IMR-90 (cell line): ENCODE results near the gene NDST1. TPM values are rescaled to one million over a fixed set of nuclear protein-coding genes. Genes with fewer than 3 reads are reported as not detected.

ENCODE experiments used
- ATAC-seq: fragments of 200-7000 bp; cut with Tn5 transposase; 2 replicates; pipeline ENCODE4 v1.9.1; 2020; ENCODE audit warnings: low read depth, mild to moderate bottlenecking, moderate library complexity
- BruUV-seq: library from RNA; stranded (reverse); fragments of 400-500 nt; replicated peaks from 2 replicates; lab custom pipeline; 2021; lab: Mats Ljungman, UMichigan
- CTCF ChIA-PET: fragments of 300-600 bp; formaldehyde crosslinking; extraction: SDS; loops from one replicate; lab custom pipeline; 2021; ENCODE audit warnings: antibody characterized with exemption; lab: Yijun Ruan, JAX
- POLR2A ChIA-PET: fragments of 300-600 bp; sonication (Branson Sonifier 250); formaldehyde crosslinking; loops from one replicate; lab custom pipeline; 2022; ENCODE audit warnings: antibody characterized with exemption; ENCODE audit not compliant: unreplicated experiment; lab: Charles Lee
- DNase-seq: peaks from one replicate; pipeline ENCODE4 v3.0.0; 2013
- H2AFZ ChIP-seq: replicated peaks from 2 replicates; pipeline ENCODE3; 2013; ENCODE audit warnings: low read length, mild to moderate bottlenecking; ENCODE audit not compliant: poor library complexity
- H2AK5ac ChIP-seq: 2 replicates; pipeline ENCODE4 v1.6.1; 2013; ENCODE audit warnings: low read depth, low read length, inconsistent platforms
- H2AK9ac ChIP-seq: replicated peaks from 2 replicates; pipeline ENCODE3; 2013; ENCODE audit warnings: mild to moderate bottlenecking, low read depth, low read length, moderate library complexity; ENCODE audit not compliant: poor library complexity
- H2BK120ac ChIP-seq: 2 replicates; pipeline ENCODE4 v1.6.1; 2013; ENCODE audit warnings: low read depth, low read length, inconsistent platforms
- H2BK15ac ChIP-seq: 3 replicates; pipeline ENCODE4 v1.6.1; 2013; ENCODE audit warnings: low read depth, low read length, inconsistent platforms
- H2BK20ac ChIP-seq: 2 replicates; pipeline ENCODE4 v1.6.1; 2013; ENCODE audit warnings: low read depth, mild to moderate bottlenecking, inconsistent platforms, low read length, moderate library complexity
- H2BK5ac ChIP-seq: 2 replicates; pipeline ENCODE4 v1.6.1; 2013; ENCODE audit warnings: mild to moderate bottlenecking, low read depth, low read length, inconsistent platforms; ENCODE audit not compliant: poor library complexity, severe bottlenecking
- H3K14ac ChIP-seq: replicated peaks from 2 replicates; pipeline ENCODE4 v1.6.1; 2013; ENCODE audit warnings: low read depth, low read length, inconsistent platforms
- H3K18ac ChIP-seq: 2 replicates; pipeline ENCODE4 v1.6.1; 2013; ENCODE audit warnings: low read depth, low read length, control low read depth
- H3K23ac ChIP-seq: 2 replicates; pipeline ENCODE4 v1.6.1; 2013; ENCODE audit warnings: low read depth, low read length, inconsistent platforms
- H3K27ac ChIP-seq: 2 replicates; pipeline ENCODE4 v1.5.1; 2013; ENCODE audit warnings: mild to moderate bottlenecking, control low read depth, low read length; ENCODE audit not compliant: insufficient read depth
- H3K27me3 ChIP-seq: 2 replicates; pipeline ENCODE4 v1.6.1; 2013; ENCODE audit warnings: low read length; ENCODE audit not compliant: control insufficient read depth, insufficient read depth
- H3K36me3 ChIP-seq: 2 replicates; pipeline ENCODE4 v1.6.1; 2013; ENCODE audit warnings: low read length, mixed read lengths; ENCODE audit not compliant: control insufficient read depth, insufficient read depth
- H3K4ac ChIP-seq: 2 replicates; pipeline ENCODE4 v1.6.1; 2013; ENCODE audit warnings: low read depth, low read length, inconsistent platforms
- H3K4me1 ChIP-seq: 2 replicates; pipeline ENCODE4 v1.6.1; 2013; ENCODE audit warnings: low read length, mixed read lengths; ENCODE audit not compliant: control insufficient read depth, insufficient read depth
- H3K4me2 ChIP-seq: 2 replicates; pipeline ENCODE4 v1.6.1; 2013; ENCODE audit warnings: low read depth, mild to moderate bottlenecking, control low read depth, low read length, moderate library complexity
- H3K4me3 ChIP-seq: 2 replicates; pipeline ENCODE4 v1.5.1; 2013; ENCODE audit warnings: low read depth, mild to moderate bottlenecking, control low read depth, low read length, moderate library complexity; ENCODE audit not compliant: insufficient read depth
- H3K56ac ChIP-seq: 2 replicates; pipeline ENCODE4 v1.6.1; 2013; ENCODE audit warnings: low read length, inconsistent platforms; ENCODE audit not compliant: insufficient read depth; ENCODE audit errors: extremely low read depth
- H3K79me1 ChIP-seq, 2 experiments: 2 replicates each; pipeline ENCODE4 v1.6.1; 2013; ENCODE audit warnings: low read length in 2 of 2, inconsistent platforms in 1 of 2, low read depth in 1 of 2
- H3K9ac ChIP-seq: 2 replicates; pipeline ENCODE4 v1.6.1; 2013; ENCODE audit warnings: low read depth, low read length, control low read depth
- H3K9me1 ChIP-seq: 2 replicates; pipeline ENCODE4 v1.6.1; 2013; ENCODE audit warnings: low read length, inconsistent platforms; ENCODE audit not compliant: insufficient read depth
- H3K9me3 ChIP-seq: 2 replicates; pipeline ENCODE4 v1.6.1; 2013; ENCODE audit warnings: low read length; ENCODE audit not compliant: control insufficient read depth, insufficient read depth
- H4K20me1 ChIP-seq: 2 replicates; pipeline ENCODE4 v1.6.1; 2013; ENCODE audit warnings: low read length, inconsistent platforms; ENCODE audit not compliant: insufficient read depth
- H4K5ac ChIP-seq: 2 replicates; pipeline ENCODE4 v1.6.1; 2013; ENCODE audit warnings: mild to moderate bottlenecking, low read depth, low read length, control low read depth
- H4K8ac ChIP-seq, 2 experiments: 2 replicates each; pipeline ENCODE4 v1.6.1; 2013; ENCODE audit warnings: low read depth in 2 of 2, low read length in 2 of 2, control low read depth in 1 of 2, inconsistent platforms in 1 of 2
- H4K91ac ChIP-seq: 2 replicates; pipeline ENCODE4 v1.6.1; 2013; ENCODE audit warnings: low read depth, low read length, inconsistent platforms; ENCODE audit not compliant: insufficient read depth
- ELK1 ChIP-seq: fragments of 150-350 bp; IDR thresholded peaks from 2 replicates; pipeline ENCODE4 v1.6.1; 2016; ENCODE audit warnings: low read depth, mild to moderate bottlenecking, low read length, moderate library complexity, borderline replicate concordance
- FOS ChIP-seq: fragments of 150-350 bp; IDR thresholded peaks from 2 replicates; pipeline ENCODE4 v1.6.1; 2016; ENCODE audit warnings: low read depth, low read length
- MAFK ChIP-seq: IDR thresholded peaks from 2 replicates; pipeline ENCODE4 v1.6.1; 2012; ENCODE audit warnings: low read depth, low read length, improper control_type of control experiment
- POLR2A ChIP-seq: IDR thresholded peaks from 2 replicates; pipeline ENCODE4 v1.6.1; 2012; ENCODE audit warnings: mild to moderate bottlenecking, low read depth, low read length
- RAD21 ChIP-seq: IDR thresholded peaks from 2 replicates; pipeline ENCODE4 v1.6.1; 2012; ENCODE audit warnings: low read length, improper control_type of control experiment
- RCOR1 ChIP-seq: IDR thresholded peaks from 2 replicates; pipeline ENCODE4 v1.6.1; 2012; ENCODE audit warnings: mild to moderate bottlenecking, low read length, improper control_type of control experiment; ENCODE audit not compliant: insufficient replicate concordance
- SMC3 ChIP-seq: fragments of 150-350 bp; IDR thresholded peaks from 2 replicates; pipeline ENCODE4 v1.6.1; 2016; ENCODE audit warnings: low read depth, mild to moderate bottlenecking, antibody characterized with exemption, low read length, moderate library complexity
- USF2 ChIP-seq: fragments of 150-350 bp; IDR thresholded peaks from 2 replicates; pipeline ENCODE4 v1.6.1; 2017; ENCODE audit warnings: mild to moderate bottlenecking, antibody characterized with exemption, low read length, low read depth
- WGBS, 2 experiments: methylation state at CpG; one replicate each; pipeline versions ENCODE4 v1.1.5 to v1.1.7; 2013; ENCODE audit warnings: missing lambda C conversion rate in 2 of 2; ENCODE audit not compliant: insufficient read length in 1 of 2; ENCODE audit errors: extremely low coverage in 2 of 2; 5-methylcytosine and 5-hydroxymethylcytosine counted together
- dilution Hi-C: fragments of 300-500 bp; cut with HindIII; formaldehyde crosslinking; loops from one replicate; pipeline ENCODE4 v1.14.3; 2018; ENCODE audit warnings: low sequenced_read_pairs; ENCODE audit not compliant: unreplicated experiment
- in situ Hi-C: fragments of 300-500 bp; cut with MboI; formaldehyde crosslinking; loops from 3 replicates; pipeline ENCODE4 v1.14.3; 2019; ENCODE audit warnings: low sequenced_read_pairs, inconsistent platforms, mixed read lengths
- intact Hi-C: fragments of 100-400 bp; cut with micrococcal nuclease; formaldehyde crosslinking; loops from 2 replicates; pipeline ENCODE4 v1.10.0; 2022
- polyA plus RNA-seq, 3 experiments: library from polyadenylated mRNA; depleted of rRNA; stranded (reverse); fragments of >200 nt; gene quantifications; 2 replicates each; pipeline ENCODE4 v1.2.3, GENCODE V29; 2012; ENCODE audit warnings: low replicate concordance in 1 of 3
- total RNA-seq: library from RNA; depleted of rRNA; stranded (reverse); fragments of >200 nt; gene quantifications from 2 replicates; pipeline ENCODE4 v1.2.3, GENCODE V29; 2012

The NDST1 gene
- total and polyA plus RNA-seq, 2 of the 4 experiments (the other 2 are of a cell fraction) = 30.5 to 80.4 TPM

GRCh38 chr5:150528924-150529546 is 21.1 kb downstream of the NDST1 start:
- Histone ChIP-seq H4K91ac (no peak overlapping the region), H3K27ac (no peak overlapping the region), H3K4me2 (no peak overlapping the region), H2AK9ac (no peak overlapping the region), H3K14ac (no peak overlapping the region), H3K36me3 (peaks cover 47% of the 10 kb centered on the region), H3K18ac (no peak overlapping the region), H2BK15ac (no peak overlapping the region), H3K9me3 (no peaks in the 10 kb centered on the region), H3K4ac (0 out of 2 replicates have a peak overlapping the region, but pooled peaks have one; percentile 13), H3K56ac (no peak overlapping the region), H3K4me3 (no peak overlapping the region), H3K9ac (no peak overlapping the region), H2AFZ (no peak overlapping the region), H2AK5ac (no peak overlapping the region), H4K20me1 (peaks cover 70% of the 10 kb centered on the region), H3K27me3 (no peaks in the 10 kb centered on the region), H4K8ac (no peak overlapping the region), H2BK120ac (no peak overlapping the region), H3K4me1 (peaks cover 23% of the 10 kb centered on the region), H2BK20ac (no peak overlapping the region), H3K23ac (no peak overlapping the region), H4K5ac (no peak overlapping the region), H3K9me1 (peaks cover 22% of the 10 kb centered on the region), H3K79me1 (peaks cover 45 to 92% of the 10 kb centered on the region in 2 experiments), H2BK5ac (peak overlapping the region; percentile 56)
- BruUV-seq = no TSS peak
- dilution Hi-C loops = no loop called here
- no peak for TF ChIP-seq RAD21
- TF ChIP-seq SMC3 = no peak
- TF ChIP-seq ELK1 = no peak
- TF ChIP-seq POLR2A = no peak
- no peak for TF ChIP-seq MAFK
- TF ChIP-seq USF2 = no peak
- TF ChIP-seq FOS = no peak
- TF ChIP-seq RCOR1 = no peak
- intact Hi-C loops = no loop called here
- ATAC-seq (no peak), DNase-seq (no peak)
- ChIA-PET CTCF (no interaction called here), POLR2A (no interaction called here)
- in situ Hi-C loops = no loop called here
- no CpG with 5 or more reads among the region's 2 CpGs for WGBS, 2 experiments
